Keratinocyte (primary cell): Measurements from ENCODE around the gene KRT9. TPM values are rescaled to one million over a fixed set of nuclear protein-coding genes. Genes with fewer than 3 reads are reported as not detected.
A peak's percentile ranks its signal among the peaks of the same experiment; 100 is the strongest.
"Not testable (repeated sequence)": the region's sequence is repeated elsewhere in the genome, so short reads cannot be mapped to it uniquely, and the experiment has no call there.

Experiments
- DNase-seq: peaks from one replicate; pipeline ENCODE4 v3.0.0-alpha.2; 2011; ENCODE audit warnings: low read depth, missing footprints, low spot score
- FAIRE-seq: peaks from 2 replicates; lab custom pipeline; 2011; peaks lifted over from hg19 to GRCh38; lab: Jason Lieb, UNC
- H2AFZ ChIP-seq: 2 replicates; pipeline ENCODE4 v1.6.0; 2012; ENCODE audit warnings: low read length, control low read depth, inconsistent platforms; ENCODE audit not compliant: control insufficient read depth
- H3K27ac ChIP-seq: 2 replicates; pipeline ENCODE4 v1.5.1; 2011; ENCODE audit warnings: low read length; ENCODE audit not compliant: control insufficient read depth, insufficient read depth
- H3K27me3 ChIP-seq: 3 replicates; pipeline ENCODE4 v1.6.0; 2011; ENCODE audit warnings: low read length; ENCODE audit not compliant: control insufficient read depth, insufficient read depth; ENCODE audit errors: extremely low read depth
- H3K36me3 ChIP-seq, 2 experiments: 2 replicates in 1 of 2; 3 replicates in 1 of 2; pipeline ENCODE4 v1.5.1; 2011; ENCODE audit warnings: low read length in 2 of 2, mild to moderate bottlenecking in 1 of 2; ENCODE audit not compliant: control insufficient read depth in 2 of 2, insufficient read depth in 2 of 2; ENCODE audit errors: extremely low read depth in 1 of 2
- H3K4me1 ChIP-seq: 3 replicates; pipeline ENCODE4 v1.5.1; 2011; ENCODE audit warnings: low read length; ENCODE audit not compliant: control insufficient read depth, insufficient read depth; ENCODE audit errors: extremely low read depth
- H3K4me2 ChIP-seq: 3 replicates; pipeline ENCODE4 v1.6.0; 2011; ENCODE audit warnings: low read depth, low read length; ENCODE audit not compliant: control insufficient read depth, insufficient read depth; ENCODE audit errors: extremely low read depth
- H3K4me3 ChIP-seq, 3 experiments: fragments of 200-600 bp in 1 of 3; sonication (generic) in 1 of 3; 2 replicates in 2 of 3; 3 replicates in 1 of 3; pipeline ENCODE4 v1.5.1; 2011 to 2016; ENCODE audit warnings: low read length in 3 of 3, mild to moderate bottlenecking in 3 of 3, control low read depth in 2 of 3, inconsistent platforms in 1 of 3, low read depth in 1 of 3, mixed read lengths in 1 of 3, mixed run types in 1 of 3, moderate library complexity in 1 of 3; ENCODE audit not compliant: control insufficient read depth in 2 of 3, insufficient read depth in 2 of 3; ENCODE audit errors: extremely low read depth in 1 of 3
- H3K79me2 ChIP-seq: 2 replicates; pipeline ENCODE4 v1.6.0; 2012; ENCODE audit warnings: low read length; ENCODE audit not compliant: control insufficient read depth, insufficient read depth
- H3K9ac ChIP-seq: 3 replicates; pipeline ENCODE4 v1.6.0; 2011; ENCODE audit warnings: low read length; ENCODE audit not compliant: control insufficient read depth, insufficient read depth; ENCODE audit errors: extremely low read depth
- H3K9me1 ChIP-seq: 3 replicates; pipeline ENCODE4 v1.6.0; 2011; ENCODE audit warnings: low read length; ENCODE audit not compliant: control insufficient read depth, insufficient read depth; ENCODE audit errors: extremely low read depth
- H3K9me3 ChIP-seq: 2 replicates; pipeline ENCODE4 v1.5.1; 2012; ENCODE audit warnings: low read depth, low read length; ENCODE audit not compliant: control insufficient read depth
- H4K20me1 ChIP-seq: 3 replicates; pipeline ENCODE4 v1.6.0; 2011; ENCODE audit warnings: low read length; ENCODE audit not compliant: control insufficient read depth, insufficient read depth; ENCODE audit errors: extremely low read depth
- CTCF ChIP-seq, 3 experiments: IDR thresholded peaks in 1 of 3; conservative IDR thresholded peaks in 1 of 3; optimal IDR thresholded peaks in 1 of 3; 2 replicates in 2 of 3; 3 replicates in 1 of 3; pipeline versions ENCODE3 to v1.5.1; 2011; ENCODE audit warnings: low read length in 3 of 3, mild to moderate bottlenecking in 3 of 3, moderate library complexity in 2 of 3, control low read depth in 1 of 3, inconsistent platforms in 1 of 3; ENCODE audit not compliant: insufficient read depth in 2 of 3; ENCODE audit errors: extremely low read depth in 1 of 3
- EZH2 ChIP-seq: IDR thresholded peaks from one replicate; pipeline ENCODE4 v1.6.1; 2012; ENCODE audit warnings: inconsistent platforms, mild to moderate bottlenecking, low read length, moderate library complexity
- dilution Hi-C: fragments of 300-500 bp; cut with MboI; formaldehyde crosslinking; loops from one replicate; pipeline ENCODE4 v1.7.0; 2020; ENCODE audit warnings: low sequenced_read_pairs; ENCODE audit not compliant: extremely low pct_ligation_motif_present
- polyA plus RNA-seq, 5 experiments: library from polyadenylated mRNA; depleted of rRNA in 3 of 5; stranded (reverse) in 3 of 5; stranded (forward) in 1 of 5; unstranded in 1 of 5; fragments of >200 nt; gene quantifications; 1 replicate in 1 of 5; 2 replicates in 3 of 5; 3 replicates in 1 of 5; pipeline versions ENCODE4 v1.2.1 to v1.2.3, GENCODE V29; 2011 to 2012; ENCODE audit warnings: missing spikeins in 2 of 5, low read depth in 1 of 5, low replicate concordance in 1 of 5

Gene KRT9
- polyA plus RNA-seq, 1 donor (not counting 4 experiments of a cell fraction or from before 2014, with no cell fraction given) = 1.6 TPM

- Histone ChIP-seq H3K27me3 (no peaks in the 10 kb centered on the region), H3K4me1 (peaks cover 39% of the 10 kb centered on the region), H4K20me1 (no peaks in the 10 kb centered on the region), H3K9ac (peak overlapping the region; percentile 28), H3K27ac (no peak overlapping the region), H2AFZ (no peak overlapping the region), H3K36me3 (peaks cover 0 to 4% of the 10 kb centered on the region in 2 experiments), H3K4me2 (no peak overlapping the region), H3K9me1 (no peaks in the 10 kb centered on the region), H3K79me2 (no peaks in the 10 kb centered on the region), H3K9me3 (no peaks in the 10 kb centered on the region), H3K4me3 (no peak overlapping the region)
- no peak for FAIRE-seq
- TF ChIP-seq EZH2 (no peak), CTCF (optimal IDR thresholded peaks at IDR 0.05 in 1 of 3, IDR thresholded peaks at IDR 0.05 in 1 of 3, conservative IDR thresholded peaks at IDR 0.05 in 1 of 3; ENCODE audit: extremely low read depth in 1 of 3, insufficient read depth in 2 of 3, low read length in 3 of 3) (no peak)
- dilution Hi-C loops = no loop called here
- DNase-seq = no peak
Measured at GRCh38 chr17:41613277-41614082, 41.6 kb upstream of the KRT9 start.

- H3K9me1 ChIP-seq, H4K20me1 ChIP-seq, H2AFZ ChIP-seq, H3K79me2 ChIP-seq, H3K27me3 ChIP-seq, H3K9me3 ChIP-seq, dilution Hi-C loops, DNase-seq, H3K36me3 ChIP-seq: not testable (repeated sequence)
- peak within 1 kb of the TSS; percentile 44 for H3K9ac ChIP-seq
- H3K4me1 ChIP-seq = peaks cover 37% of the 10 kb centered on the region
- peak within 1 kb of the TSS; percentile 29 to 46 (median 37) for H3K4me3 ChIP-seq
- H3K27ac ChIP-seq = peak within 1 kb of the TSS; percentile 25
- peak within 1 kb of the TSS; percentile 56 for H3K4me2 ChIP-seq
- peak; percentile 82 for FAIRE-seq
Measured at GRCh38 chr17:41612376-41613160, 40.7 kb upstream of the KRT9 start, which contains the start of gene KRT16. Gene KRT16 (minus strand): TSS chr17:41612767. CDS start chr17:41612688, 79 bp downstream.
